ENCODE data around the gene M1AP.
"Not testable (repeated sequence)": the region's sequence is repeated elsewhere in the genome, so short reads cannot be mapped to it uniquely, and the experiment has no call there.

M1AP gene

GRCh38 chr2:74632209-74632938 lies 15.8 kb downstream of the M1AP start:
- TF ChIP-seq GATA1 (IDR thresholded peaks at IDR 0.05; ENCODE audit: low read depth, low read length) (no peak), POLR2A (IDR thresholded peaks at IDR 0.05; ENCODE audit: low read length) (no peak)
- DNase-seq = no peak

GRCh38 chr2:74630454-74630853 lies 17.7 kb downstream of the M1AP start:
- DNase-seq = not testable (repeated sequence)

GRCh38 chr2:74628538-74629105 lies 19.5 kb downstream of the M1AP start:
- no peak for TF ChIP-seq POLR2A (IDR thresholded peaks at IDR 0.05; ENCODE audit: low read length)
- no peak for TF ChIP-seq GATA1 (IDR thresholded peaks at IDR 0.05; ENCODE audit: low read depth, low read length)
- no peak for DNase-seq

GRCh38 chr2:74625658-74626425 lies 22.3 kb downstream of the M1AP start:
- TF ChIP-seq POLR2A (IDR thresholded peaks at IDR 0.05; ENCODE audit: low read length) (no peak), GATA1 (IDR thresholded peaks at IDR 0.05; ENCODE audit: low read depth, low read length) (no peak)
- peak; percentile 17 to 31 for DNase-seq

GRCh38 chr2:74620671-74621070 lies 27.5 kb downstream of the M1AP start:
- TF ChIP-seq POLR2A (IDR thresholded peaks at IDR 0.05; ENCODE audit: low read length) (no peak), GATA1 (IDR thresholded peaks at IDR 0.05; ENCODE audit: low read depth, low read length) (no peak)
- no peak for DNase-seq

GRCh38 chr2:74619651-74620297 lies 28.4 kb downstream of the M1AP start:
- no peak for TF ChIP-seq POLR2A (IDR thresholded peaks at IDR 0.05; ENCODE audit: low read length)
- no peak for TF ChIP-seq GATA1 (IDR thresholded peaks at IDR 0.05; ENCODE audit: low read depth, low read length)
- DNase-seq = no peak

GRCh38 chr2:74618410-74619083 lies 29.6 kb downstream of the M1AP start:
- no peak for DNase-seq
- TF ChIP-seq POLR2A (IDR thresholded peaks at IDR 0.05; ENCODE audit: low read length) (no peak), GATA1 (IDR thresholded peaks at IDR 0.05; ENCODE audit: low read depth, low read length) (no peak)

GRCh38 chr2:74617122-74617521 lies 31.0 kb downstream of the M1AP start:
- TF ChIP-seq GATA1 (IDR thresholded peaks at IDR 0.05; ENCODE audit: low read depth, low read length) = no peak
- no peak for TF ChIP-seq POLR2A (IDR thresholded peaks at IDR 0.05; ENCODE audit: low read length)
- DNase-seq = no peak

GRCh38 chr2:74606927-74607326 lies 41.2 kb downstream of the M1AP start:
- no peak for DNase-seq
- TF ChIP-seq GATA1 (IDR thresholded peaks at IDR 0.05; ENCODE audit: low read depth, low read length) (no peak), POLR2A (IDR thresholded peaks at IDR 0.05; ENCODE audit: low read length) (no peak)

GRCh38 chr2:74603282-74604000 lies 44.7 kb downstream of the M1AP start:
- DNase-seq = no peak
- TF ChIP-seq GATA1 (IDR thresholded peaks at IDR 0.05; ENCODE audit: low read depth, low read length) (no peak), POLR2A (IDR thresholded peaks at IDR 0.05; ENCODE audit: low read length) (no peak)

- TF ChIP-seq POLR2A (IDR thresholded peaks at IDR 0.05; ENCODE audit: low read length) (no peak), GATA1 (IDR thresholded peaks at IDR 0.05; ENCODE audit: low read depth, low read length) (no peak)
- DNase-seq = no peak
Measured at GRCh38 chr2:74602586-74603281, 45.4 kb downstream of the M1AP start.

- DNase-seq = no peak
- TF ChIP-seq GATA1 (IDR thresholded peaks at IDR 0.05; ENCODE audit: low read depth, low read length) = no peak
- no peak for TF ChIP-seq POLR2A (IDR thresholded peaks at IDR 0.05; ENCODE audit: low read length)
Measured at GRCh38 chr2:74599676-74600075, 48.5 kb downstream of the M1AP start.

- DNase-seq = no peak
- TF ChIP-seq GATA1 (IDR thresholded peaks at IDR 0.05; ENCODE audit: low read depth, low read length) (no peak), POLR2A (IDR thresholded peaks at IDR 0.05; ENCODE audit: low read length) (no peak)
Measured at GRCh38 chr2:74597410-74597809, 50.7 kb downstream of the M1AP start.
